Measurements from ENCODE around the gene HRCT1. TPM values are rescaled to one million over a fixed set of nuclear protein-coding genes. Genes with fewer than 3 reads are reported as not detected.

HRCT1 gene
- total and polyA plus RNA-seq, 9 donors, result 0.48 to 8.1 (median 2.2) TPM; not detected in 1

- H3K4me1 ChIP-seq (ENCODE audit: insufficient read depth), result peaks cover 3% of the 10 kb centered on the region
- no peaks in the 10 kb centered on the region for H3K9me3 ChIP-seq
- intact Hi-C loops (cut with DNase I), result no loop called here
- DNase-seq, result peak in 4 of 5 donors; percentile 48 to 76 (median 62)
- 17 to 23% (median 19%) methylated on average over 9 of the region's 9 CpGs for WGBS, 3 donors
- H3K36me3 ChIP-seq, result no peaks in the 10 kb centered on the region
- H3K4me3 ChIP-seq, result no peak overlapping the region
- TF ChIP-seq POLR2A (IDR thresholded peaks at IDR 0.05) (no peak), EP300 (IDR thresholded peaks at IDR 0.05) (no peak), CTCF (IDR thresholded peaks at IDR 0.05) (no peak)
- H3K27ac ChIP-seq, result peak overlapping the region; percentile 41 to 72
- H3K27me3 ChIP-seq, result no peaks in the 10 kb centered on the region
Measured at GRCh38 chr9:35923927-35924763, 18.1 kb downstream of the HRCT1 start.

GRCh38 chr9:35928591-35929452 lies 22.8 kb downstream of the HRCT1 start:
- intact Hi-C loops (cut with DNase I), result no loop called here
- H3K27me3 ChIP-seq, result no peaks in the 10 kb centered on the region
- H3K4me1 ChIP-seq (ENCODE audit: insufficient read depth), result peaks cover under 1% of the 10 kb centered on the region
- no peaks in the 10 kb centered on the region for H3K36me3 ChIP-seq
- H3K9me3 ChIP-seq, result no peaks in the 10 kb centered on the region
- H3K4me3 ChIP-seq, result no peak overlapping the region
- no peak overlapping the region for H3K27ac ChIP-seq
- 85 to 88% (median 87%) methylated on average over 9 of the region's 9 CpGs for WGBS, 3 donors
- DNase-seq, result no peak
- TF ChIP-seq POLR2A (IDR thresholded peaks at IDR 0.05) (no peak), CTCF (IDR thresholded peaks at IDR 0.05) (no peak), EP300 (IDR thresholded peaks at IDR 0.05) (no peak)

- TF ChIP-seq EP300 (IDR thresholded peaks at IDR 0.05) (no peak), CTCF (IDR thresholded peaks at IDR 0.05) (no peak), POLR2A (IDR thresholded peaks at IDR 0.05) (no peak)
- H3K27ac ChIP-seq, result no peak overlapping the region
- intact Hi-C loops (cut with DNase I), result no loop called here
- no peak overlapping the region for H3K4me3 ChIP-seq
- no peaks in the 10 kb centered on the region for H3K4me1 ChIP-seq (ENCODE audit: insufficient read depth)
- no peaks in the 10 kb centered on the region for H3K9me3 ChIP-seq
- H3K36me3 ChIP-seq, result no peaks in the 10 kb centered on the region
- no peaks in the 10 kb centered on the region for H3K27me3 ChIP-seq
- no peak for DNase-seq
- WGBS, 3 donors, result 79 to 83% (median 82%) methylated on average over 6 of the region's 6 CpGs
Measured at GRCh38 chr9:35929453-35929718, 23.4 kb downstream of the HRCT1 start.

GRCh38 chr9:35930521-35930920 lies 24.5 kb downstream of the HRCT1 start:
- no peaks in the 10 kb centered on the region for H3K9me3 ChIP-seq
- H3K36me3 ChIP-seq, result no peaks in the 10 kb centered on the region
- no peaks in the 10 kb centered on the region for H3K4me1 ChIP-seq (ENCODE audit: insufficient read depth)
- TF ChIP-seq CTCF (IDR thresholded peaks at IDR 0.05) (no peak), EP300 (IDR thresholded peaks at IDR 0.05) (no peak), POLR2A (IDR thresholded peaks at IDR 0.05) (no peak)
- intact Hi-C loops (cut with DNase I), result no loop called here
- H3K27me3 ChIP-seq, result no peaks in the 10 kb centered on the region
- no peak for DNase-seq
- H3K4me3 ChIP-seq, result no peak overlapping the region
- no peak overlapping the region for H3K27ac ChIP-seq

All from ovary (tissue), 9 donors.